Measurements from ENCODE around the gene RCAN3. TPM values are rescaled to one million over a fixed set of nuclear protein-coding genes. Genes with fewer than 3 reads are reported as not detected.
A peak's percentile ranks its signal among the peaks of the same experiment; 100 is the strongest.

Gene RCAN3
- total and polyA plus RNA-seq, 8 donors, result 4.0 to 14.2 (median 11.9) TPM

DNA sequence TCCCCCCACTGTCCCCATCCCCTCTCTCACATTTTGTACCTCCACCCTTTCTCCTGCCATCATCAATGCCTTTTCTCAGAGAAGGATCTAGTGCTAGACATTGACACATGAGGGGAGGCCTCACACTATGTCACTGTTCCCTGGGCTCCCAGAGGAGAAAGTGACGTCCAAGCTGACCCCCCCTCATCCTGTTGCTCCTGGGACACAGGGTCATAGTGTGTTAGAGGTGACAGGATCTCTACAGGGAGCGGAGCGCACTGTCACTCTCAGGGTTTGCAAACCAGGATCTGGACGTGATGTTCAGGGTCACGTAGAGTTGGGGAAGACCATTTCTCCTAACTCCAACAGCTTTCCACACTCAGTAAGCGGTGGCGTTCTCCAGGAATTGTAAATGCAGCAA is 55.8 kb downstream of the RCAN3 start:
- DNase-seq (no peak), ATAC-seq (no peak), FAIRE-seq (no peak)
- TF ChIP-seq, protein P1, sequence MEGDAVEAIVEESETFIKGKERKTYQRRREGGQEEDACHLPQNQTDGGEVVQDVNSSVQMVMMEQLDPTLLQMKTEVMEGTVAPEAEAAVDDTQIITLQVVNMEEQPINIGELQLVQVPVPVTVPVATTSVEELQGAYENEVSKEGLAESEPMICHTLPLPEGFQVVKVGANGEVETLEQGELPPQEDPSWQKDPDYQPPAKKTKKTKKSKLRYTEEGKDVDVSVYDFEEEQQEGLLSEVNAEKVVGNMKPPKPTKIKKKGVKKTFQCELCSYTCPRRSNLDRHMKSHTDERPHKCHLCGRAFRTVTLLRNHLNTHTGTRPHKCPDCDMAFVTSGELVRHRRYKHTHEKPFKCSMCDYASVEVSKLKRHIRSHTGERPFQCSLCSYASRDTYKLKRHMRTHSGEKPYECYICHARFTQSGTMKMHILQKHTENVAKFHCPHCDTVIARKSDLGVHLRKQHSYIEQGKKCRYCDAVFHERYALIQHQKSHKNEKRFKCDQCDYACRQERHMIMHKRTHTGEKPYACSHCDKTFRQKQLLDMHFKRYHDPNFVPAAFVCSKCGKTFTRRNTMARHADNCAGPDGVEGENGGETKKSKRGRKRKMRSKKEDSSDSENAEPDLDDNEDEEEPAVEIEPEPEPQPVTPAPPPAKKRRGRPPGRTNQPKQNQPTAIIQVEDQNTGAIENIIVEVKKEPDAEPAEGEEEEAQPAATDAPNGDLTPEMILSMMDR (IDR thresholded peaks at IDR 0.05), result no peak
- WGBS, 2 donors, result 75 to 76% methylated on average over 7 of the region's 7 CpGs
- no peaks in the 10 kb centered on the region for H3K36me3 ChIP-seq
- no peaks in the 10 kb centered on the region for H3K9me3 ChIP-seq
- H3K4me1 ChIP-seq, result peaks cover 7 to 18% (median 10%) of the 10 kb centered on the region in 3 donors
- peak overlapping the region; percentile 43 to 86 (median 74) for H3K27ac ChIP-seq
- no peaks in the 10 kb centered on the region for H3K27me3 ChIP-seq
- intact Hi-C loops (cut with DNase I), result no loop called here
- no peak overlapping the region for H3K4me3 ChIP-seq

DNA sequence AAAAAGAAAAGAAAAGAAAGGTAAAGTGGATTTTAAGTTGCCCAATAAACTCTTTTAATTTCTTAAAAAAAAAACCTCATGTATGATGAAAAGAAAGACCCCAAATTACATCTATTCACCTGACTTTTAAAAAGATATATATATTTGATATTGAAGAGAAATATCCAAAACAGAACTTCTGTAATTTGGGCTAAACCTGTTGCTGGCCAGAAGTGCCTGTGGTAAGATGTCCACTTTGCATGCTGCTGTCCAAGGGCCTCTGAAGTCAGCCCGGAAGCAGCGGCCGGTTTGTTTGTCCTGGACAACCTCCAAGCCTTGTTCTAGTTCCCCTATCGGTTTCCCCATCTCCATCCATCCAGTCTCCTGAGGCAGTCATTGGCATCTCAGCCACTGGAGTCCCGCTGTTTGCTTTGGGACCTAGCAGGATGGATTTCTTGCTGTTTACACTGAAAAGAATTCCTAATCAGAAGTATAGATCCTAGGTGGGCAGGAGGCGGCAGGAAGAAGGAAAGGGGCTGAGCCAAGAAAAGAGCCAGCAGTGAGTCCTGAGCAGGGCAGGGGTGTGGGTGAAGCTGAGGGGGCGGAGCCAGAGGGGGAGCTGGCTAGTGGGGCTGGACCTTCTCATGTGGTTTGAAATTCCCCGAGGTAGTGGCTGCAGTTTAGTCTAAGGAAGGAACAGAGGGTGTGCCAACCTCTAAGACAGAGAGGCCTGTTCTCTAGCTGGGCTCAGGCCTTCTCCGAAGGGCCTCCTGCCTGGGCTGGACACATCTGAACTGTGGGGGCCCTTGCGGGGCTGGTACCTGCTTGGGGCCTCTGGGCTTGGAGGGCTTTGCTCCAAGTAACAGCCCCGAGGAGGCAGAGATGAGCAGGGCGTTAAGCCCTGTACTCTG is 56.5 kb downstream of the RCAN3 start:
- peak; percentile 57 to 74 (median 66) for DNase-seq
- WGBS, 2 donors, result 46 to 48% methylated on average over 12 of the region's 12 CpGs
- H3K9me3 ChIP-seq, result no peaks in the 10 kb centered on the region
- intact Hi-C loops (cut with DNase I), result no loop called here
- H3K36me3 ChIP-seq, result no peaks in the 10 kb centered on the region
- ATAC-seq, result peak in 3 of 4 donors; percentile 30 to 62 (median 53)
- no peak for FAIRE-seq
- peaks cover 7 to 18% (median 14%) of the 10 kb centered on the region in 3 donors for H3K4me1 ChIP-seq
- TF ChIP-seq, protein P1 (IDR thresholded peaks at IDR 0.05), result no peak
- no peak overlapping the region for H3K4me3 ChIP-seq
- peak overlapping the region in 2 of 4 donors; percentile 84 to 86 for H3K27ac ChIP-seq
- no peaks in the 10 kb centered on the region for H3K27me3 ChIP-seq

GRCh38 chr1:24560361-24560760 is 57.7 kb downstream of the RCAN3 start:
- intact Hi-C loops (cut with DNase I), result no loop called here
- Histone ChIP-seq H3K27ac (peak overlapping the region in 2 of 4 donors; percentile 14 to 36), H3K27me3 (no peaks in the 10 kb centered on the region), H3K4me3 (no peak overlapping the region), H3K9me3 (no peaks in the 10 kb centered on the region), H3K36me3 (no peaks in the 10 kb centered on the region), H3K4me1 (peaks cover 7 to 19% (median 14%) of the 10 kb centered on the region in 3 donors)
- ATAC-seq (no peak), DNase-seq (no peak), FAIRE-seq (no peak)
- 84 to 86% methylated on average over 6 of the region's 6 CpGs for WGBS, 2 donors
- TF ChIP-seq, protein P1 (IDR thresholded peaks at IDR 0.05), result no peak

GRCh38 chr1:24562625-24563024 is 60.0 kb downstream of the RCAN3 start:
- H3K36me3 ChIP-seq, result no peaks in the 10 kb centered on the region
- TF ChIP-seq, protein P1 (IDR thresholded peaks at IDR 0.05), result no peak
- FAIRE-seq (no peak), ATAC-seq (peak in 2 of 4 donors; percentile 11 to 20), DNase-seq (peak in 3 of 6 donors; percentile 47 to 51 (median 48))
- H3K4me3 ChIP-seq, result no peak overlapping the region
- no peaks in the 10 kb centered on the region for H3K9me3 ChIP-seq
- peak overlapping the region; percentile 28 to 79 (median 59) for H3K27ac ChIP-seq
- H3K27me3 ChIP-seq, result no peaks in the 10 kb centered on the region
- intact Hi-C loops (cut with DNase I), result no loop called here
- peaks cover 13 to 26% (median 24%) of the 10 kb centered on the region in 3 donors for H3K4me1 ChIP-seq

GRCh38 chr1:24564695-24565094 is 62.1 kb downstream of the RCAN3 start:
- DNase-seq, result no peak
- Histone ChIP-seq H3K27ac (peak overlapping the region in 3 of 4 donors; percentile 22 to 79 (median 73)), H3K4me3 (no peak overlapping the region), H3K36me3 (no peaks in the 10 kb centered on the region), H3K4me1 (peaks cover 18 to 25% (median 20%) of the 10 kb centered on the region in 3 donors), H3K27me3 (no peaks in the 10 kb centered on the region), H3K9me3 (no peaks in the 10 kb centered on the region)
- TF ChIP-seq, protein P1 (IDR thresholded peaks at IDR 0.05), result no peak
- 18 to 47% methylated on average over 2 of the region's 2 CpGs for WGBS, 2 donors
- peak; percentile 25 to 50 (median 40) for ATAC-seq
- FAIRE-seq, result no peak
- intact Hi-C loops (cut with DNase I), result no loop called here

All from pancreas (tissue), 10 donors.